Left lung (tissue), 10 donors: Measurements from ENCODE around the gene ZCCHC24. TPM values are rescaled to one million over a fixed set of nuclear protein-coding genes. Genes with fewer than 3 reads are reported as not detected.

Experiments used
- ATAC-seq: fragments of 200-7000 bp; cut with Tn5 transposase; one replicate; pipeline ENCODE4 v1.9.1; 2020; ENCODE audit warnings: moderate library complexity
- DNase-seq, 4 donors: peaks; one replicate each; pipeline ENCODE4 v3.0.0-alpha.2; 2013 to 2020
- H3K27ac ChIP-seq, 2 donors: fragments of 200-600 bp; sonication (generic) in 1 of 2; one replicate each; pipeline versions ENCODE4 v1.5.0 to v1.8.0; 2020 to 2021
- H3K27me3 ChIP-seq, 2 donors: fragments of 200-600 bp; sonication (generic) in 1 of 2; one replicate each; pipeline versions ENCODE4 v1.5.0 to v1.8.0; 2020 to 2021
- H3K36me3 ChIP-seq, 2 donors: fragments of 200-600 bp; sonication (generic) in 1 of 2; one replicate each; pipeline versions ENCODE4 v1.5.0 to v1.8.0; 2020 to 2021
- H3K4me1 ChIP-seq, 2 donors: fragments of 200-600 bp; one replicate each; pipeline ENCODE4 v1.8.0; 2021
- H3K4me3 ChIP-seq, 2 donors: fragments of 200-600 bp; sonication (generic) in 1 of 2; one replicate each; pipeline versions ENCODE4 v1.5.0 to v1.8.0; 2020 to 2021; ENCODE audit warnings: mild to moderate bottlenecking in 1 of 2
- H3K9me3 ChIP-seq, 2 donors: fragments of 200-600 bp; sonication (generic) in 1 of 2; one replicate each; pipeline versions ENCODE4 v1.5.0 to v1.8.0; 2020 to 2021
- intact Hi-C, 2 donors: fragments of 100-400 bp; cut with DNase I; formaldehyde crosslinking; loops; one replicate each; pipeline versions ENCODE4 v1.11.2 to v1.14.2; 2022
- polyA plus RNA-seq, 6 donors: library from polyadenylated mRNA; unstranded; fragments of 120-200 nt; gene quantifications; one replicate each; pipeline ENCODE4 v1.2.1, GENCODE V29; 2013; ENCODE audit not compliant: insufficient read length in 6 of 6
- total RNA-seq, 2 donors: library from RNA; stranded (reverse); fragmentation: NEBNext Ultra II Directional; extraction: Animal tissue kit (Norgen Biotek cat#: 25700); gene quantifications; one replicate each; pipeline ENCODE4 v1.2.1, GENCODE V29; 2021
- TF ChIP-seq, protein P1 (sequence below), 2 donors: fragments of 200-600 bp; sonication (generic) in 1 of 2; IDR thresholded peaks; one replicate each; pipeline versions ENCODE4 v1.5.0 to v1.8.0; 2021; ENCODE audit warnings: antibody characterized with exemption in 2 of 2
- donor health status: DM: no; HTN: yes; CAD: no.
- donor health status: DM: no; HTN: no; CAD: no.

ZCCHC24 gene
- total and polyA plus RNA-seq, 8 donors, result 28.9 to 48.3 (median 37.1) TPM

DNA sequence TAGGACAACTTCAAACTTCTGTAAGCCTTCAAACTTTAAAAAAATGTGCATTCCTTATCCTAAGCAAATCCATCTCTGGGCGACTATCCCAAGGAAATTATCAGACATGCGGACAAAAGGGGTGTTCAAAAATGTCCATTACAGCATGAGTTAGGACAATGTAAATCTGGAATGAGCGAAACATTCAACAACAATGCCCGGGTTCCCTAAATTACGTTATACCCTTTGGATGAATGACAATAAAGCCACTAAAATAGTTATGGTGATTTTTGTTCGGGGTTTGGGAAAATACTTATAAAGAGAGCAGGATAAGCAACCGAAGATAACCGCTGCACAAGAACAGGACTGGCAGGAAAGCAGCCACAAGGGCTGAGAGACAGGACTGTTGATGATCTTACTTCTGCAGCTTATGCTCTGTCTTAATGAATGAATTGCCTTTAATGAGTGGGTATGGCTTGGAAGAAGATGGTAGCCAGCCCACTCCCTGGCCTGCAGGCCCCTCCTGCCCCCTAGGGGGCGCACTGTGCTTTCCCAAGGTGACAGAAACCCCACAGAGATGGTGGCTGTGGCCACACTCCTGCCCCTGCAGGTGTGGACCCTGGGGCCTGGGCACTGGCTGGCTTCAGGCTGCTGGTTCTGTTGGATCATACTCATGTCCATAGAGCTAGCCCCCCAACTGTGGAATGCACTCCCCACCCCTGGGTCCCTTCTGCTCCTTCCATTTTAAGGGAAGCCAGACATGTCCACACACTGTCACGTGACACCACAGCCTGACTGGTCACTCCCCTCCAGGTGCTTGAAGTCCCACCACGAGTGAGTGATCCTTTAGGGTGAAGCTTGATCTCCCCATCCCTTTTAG is 45.0 kb downstream of the ZCCHC24 start:
- ATAC-seq (peak; percentile 45), DNase-seq (peak in 2 of 4 donors; percentile 28 to 87)
- Histone ChIP-seq H3K9me3 (no peaks in the 10 kb centered on the region), H3K27ac (peak overlapping the region; percentile 81 to 87), H3K4me1 (peaks cover 68 to 76% of the 10 kb centered on the region in 2 donors), H3K27me3 (peaks cover 0 to 16% of the 10 kb centered on the region in 2 donors), H3K4me3 (no peak overlapping the region), H3K36me3 (no peaks in the 10 kb centered on the region)
- TF ChIP-seq, protein P1, sequence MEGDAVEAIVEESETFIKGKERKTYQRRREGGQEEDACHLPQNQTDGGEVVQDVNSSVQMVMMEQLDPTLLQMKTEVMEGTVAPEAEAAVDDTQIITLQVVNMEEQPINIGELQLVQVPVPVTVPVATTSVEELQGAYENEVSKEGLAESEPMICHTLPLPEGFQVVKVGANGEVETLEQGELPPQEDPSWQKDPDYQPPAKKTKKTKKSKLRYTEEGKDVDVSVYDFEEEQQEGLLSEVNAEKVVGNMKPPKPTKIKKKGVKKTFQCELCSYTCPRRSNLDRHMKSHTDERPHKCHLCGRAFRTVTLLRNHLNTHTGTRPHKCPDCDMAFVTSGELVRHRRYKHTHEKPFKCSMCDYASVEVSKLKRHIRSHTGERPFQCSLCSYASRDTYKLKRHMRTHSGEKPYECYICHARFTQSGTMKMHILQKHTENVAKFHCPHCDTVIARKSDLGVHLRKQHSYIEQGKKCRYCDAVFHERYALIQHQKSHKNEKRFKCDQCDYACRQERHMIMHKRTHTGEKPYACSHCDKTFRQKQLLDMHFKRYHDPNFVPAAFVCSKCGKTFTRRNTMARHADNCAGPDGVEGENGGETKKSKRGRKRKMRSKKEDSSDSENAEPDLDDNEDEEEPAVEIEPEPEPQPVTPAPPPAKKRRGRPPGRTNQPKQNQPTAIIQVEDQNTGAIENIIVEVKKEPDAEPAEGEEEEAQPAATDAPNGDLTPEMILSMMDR (IDR thresholded peaks at IDR 0.05), result peak; percentile 64 to 72
- intact Hi-C loops, result loop anchor here in 1 of 2 donors (5.0 kb wide), 1 partner anchor 42 kb away; no protein-coding TSS in a partner anchor

DNA sequence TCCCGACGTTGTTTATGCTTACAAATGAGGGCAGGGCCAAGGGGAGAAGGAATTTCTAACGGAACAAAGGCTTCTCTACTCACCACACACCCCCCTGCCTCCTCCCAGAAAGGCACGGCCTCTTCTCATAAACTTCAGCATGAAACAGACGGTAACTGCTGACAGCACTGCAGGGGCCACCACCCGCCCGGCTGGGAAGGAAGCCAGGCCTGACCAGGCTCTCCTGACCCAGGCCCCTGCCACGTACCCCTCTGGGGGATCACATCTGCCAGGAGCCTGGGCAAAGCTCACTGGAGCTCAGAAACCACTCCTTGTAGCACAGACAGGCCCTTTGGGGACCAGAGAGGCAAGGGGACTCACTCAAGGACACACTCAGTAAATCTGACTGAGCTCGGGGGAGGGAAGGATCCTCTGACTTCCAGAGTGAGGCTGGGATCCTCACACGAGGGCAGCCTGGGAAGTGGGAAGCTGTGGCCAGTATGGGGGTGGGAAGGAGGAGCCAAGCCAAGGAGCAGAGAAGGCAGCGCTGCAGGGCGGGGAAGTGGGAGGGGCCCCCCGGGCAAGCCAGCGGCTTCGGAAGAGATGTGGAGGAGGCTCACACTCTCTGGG is 46.1 kb downstream of the ZCCHC24 start:
- peak; percentile 87 to 92 (median 89) for DNase-seq
- ATAC-seq, result peak; percentile 76
- peaks cover 58 to 66% of the 10 kb centered on the region in 2 donors for H3K4me1 ChIP-seq
- H3K4me3 ChIP-seq, result no peak overlapping the region
- H3K27ac ChIP-seq, result peak overlapping the region; percentile 81 to 87
- peaks cover 0 to 2% of the 10 kb centered on the region in 2 donors for H3K36me3 ChIP-seq
- H3K27me3 ChIP-seq, result peaks cover 0 to 7% of the 10 kb centered on the region in 2 donors
- intact Hi-C loops, result no loop called here
- TF ChIP-seq, protein P1 (IDR thresholded peaks at IDR 0.05), result no peak
- no peaks in the 10 kb centered on the region for H3K9me3 ChIP-seq

DNA sequence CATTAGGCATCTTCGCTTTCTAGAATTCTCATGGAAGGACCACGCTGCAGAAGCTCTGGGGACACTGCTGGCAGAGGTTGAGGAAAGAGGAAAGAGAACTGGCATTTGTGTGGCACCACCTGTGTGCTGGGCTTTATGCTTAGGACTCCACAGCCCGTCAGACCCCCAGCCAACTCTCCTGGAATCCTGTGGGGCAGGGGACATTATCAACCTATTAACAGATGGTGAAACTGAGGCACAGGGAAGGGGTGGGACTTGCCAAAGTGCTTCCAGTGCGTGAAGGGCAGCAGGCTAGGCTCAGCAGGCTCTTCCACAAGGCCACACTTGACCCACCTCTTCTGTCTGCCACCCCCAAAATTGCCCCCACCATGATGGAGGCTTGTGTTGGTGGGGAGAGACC is 46.8 kb downstream of the ZCCHC24 start:
- Histone ChIP-seq H3K9me3 (no peaks in the 10 kb centered on the region), H3K27ac (peak overlapping the region; percentile 81 to 87), H3K27me3 (peaks cover 0 to 6% of the 10 kb centered on the region in 2 donors), H3K4me3 (no peak overlapping the region), H3K4me1 (peaks cover 51 to 59% of the 10 kb centered on the region in 2 donors), H3K36me3 (peaks cover 0 to 7% of the 10 kb centered on the region in 2 donors)
- ATAC-seq (no peak), DNase-seq (no peak)
- intact Hi-C loops, result no loop called here
- TF ChIP-seq, protein P1 (IDR thresholded peaks at IDR 0.05), result no peak

- H3K27ac ChIP-seq, result peak overlapping the region; percentile 81 to 87
- peaks cover 0 to 7% of the 10 kb centered on the region in 2 donors for H3K36me3 ChIP-seq
- peak in 2 of 4 donors; percentile 37 to 76 for DNase-seq
- ATAC-seq, result peak; percentile 3
- no peaks in the 10 kb centered on the region for H3K9me3 ChIP-seq
- TF ChIP-seq, protein P1 (IDR thresholded peaks at IDR 0.05), result no peak
- no peak overlapping the region for H3K4me3 ChIP-seq
- intact Hi-C loops, result no loop called here
- H3K4me1 ChIP-seq, result peaks cover 50% of the 10 kb centered on the region in 2 donors
- no peaks in the 10 kb centered on the region for H3K27me3 ChIP-seq
Measured at GRCh38 chr10:79397575-79398303, 47.7 kb downstream of the ZCCHC24 start.
